Measurements from ENCODE around the gene DIAPH3.

- TF ChIP-seq CTCF (IDR thresholded peaks at IDR 0.05) (no peak), POLR2AphosphoS5 (IDR thresholded peaks at IDR 0.05) (no peak)
Measured at GRCh38 chr13:59651479-59651878, 512.2 kb downstream of the DIAPH3 start.

Measured in prostate gland (tissue), 2 donors.